B cell (primary cell): ENCODE measurements around the gene RNF38.

Source experiments
- CTCF ChIP-seq: fragments of 200-600 bp; IDR thresholded peaks from one replicate; pipeline ENCODE4 v1.8.0; 2022; ENCODE audit warnings: antibody characterized with exemption, mild to moderate bottlenecking
- EZH2 ChIP-seq: IDR thresholded peaks from 2 replicates; pipeline ENCODE4 v1.6.1; 2012; ENCODE audit warnings: borderline replicate concordance, low read depth, mild to moderate bottlenecking, moderate library complexity, low read length; ENCODE audit not compliant: insufficient read depth, poor library complexity, severe bottlenecking

DNA sequence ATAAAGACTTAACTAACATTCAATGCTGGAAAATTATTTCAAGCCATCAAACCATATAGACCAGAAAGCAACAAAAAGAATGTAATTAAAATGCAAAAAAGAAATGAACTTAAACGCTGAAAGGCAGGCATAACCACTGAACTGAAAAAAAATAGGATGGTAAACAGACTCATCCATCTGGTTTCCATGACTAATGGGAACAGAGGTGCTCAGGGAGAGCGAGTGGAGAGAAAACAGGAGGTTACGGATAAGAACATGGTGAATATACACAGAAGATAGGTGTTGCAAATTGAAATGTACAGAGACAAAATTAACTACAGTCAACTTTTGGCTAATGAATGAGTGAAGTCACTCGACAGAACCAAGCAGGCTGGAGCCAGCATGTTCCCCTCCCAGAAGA is 43.5 kb upstream of the RNF38 start:
- TF ChIP-seq CTCF (no peak), EZH2 (no peak)
